OCI-LY7 (cell line): ENCODE data around the gene ENTPD1. TPM values are rescaled to one million over a fixed set of nuclear protein-coding genes. Genes with fewer than 3 reads are reported as not detected.

Source experiments
- BruUV-seq: library from RNA; stranded (reverse); fragments of 400-500 nt; replicated peaks from 2 replicates; lab custom pipeline; 2021; lab: Mats Ljungman, UMichigan
- CTCF ChIA-PET: fragments of 300-600 bp; sonication (Branson Sonifier 250); formaldehyde crosslinking; loops from one replicate; lab custom pipeline; 2022; ENCODE audit warnings: antibody characterized with exemption; ENCODE audit not compliant: unreplicated experiment; lab: Charles Lee
- POLR2A ChIA-PET: fragments of 300-600 bp; sonication (Branson Sonifier 250); formaldehyde crosslinking; loops from one replicate; lab custom pipeline; 2022; ENCODE audit warnings: antibody characterized with exemption; lab: Charles Lee
- DNase-seq: peaks from one replicate; pipeline ENCODE4 v3.0.0-alpha.2; 2015; ENCODE audit warnings: low spot score
- H2AFZ ChIP-seq: fragments of 200-600 bp; sonication (generic), shearing (Covaris generic); 2 replicates; pipeline ENCODE4 v1.6.1; 2014; ENCODE audit warnings: mild to moderate bottlenecking, antibody characterized with exemption, low read length, moderate library complexity
- H3K27ac ChIP-seq: fragments of 200-600 bp; sonication (generic); 2 replicates; pipeline ENCODE4 v1.5.1; 2014; ENCODE audit warnings: mixed run types, low read depth, mild to moderate bottlenecking, moderate library complexity, low read length, inconsistent platforms; ENCODE audit not compliant: poor library complexity, severe bottlenecking
- H3K36me3 ChIP-seq: fragments of 200-600 bp; sonication (generic); 2 replicates; pipeline ENCODE4 v1.6.1; 2014; ENCODE audit warnings: mild to moderate bottlenecking, antibody characterized with exemption, low read length, moderate library complexity, mixed read lengths; ENCODE audit not compliant: insufficient read depth
- H3K4me1 ChIP-seq: fragments of 200-600 bp; sonication (generic); 2 replicates; pipeline ENCODE4 v1.5.1; 2014; ENCODE audit warnings: mild to moderate bottlenecking, low read length; ENCODE audit not compliant: insufficient read depth, poor library complexity, severe bottlenecking
- H3K4me2 ChIP-seq: fragments of 200-600 bp; sonication (generic); 2 replicates; pipeline ENCODE4 v1.6.1; 2014; ENCODE audit warnings: mild to moderate bottlenecking, low read length
- H3K4me3 ChIP-seq: fragments of 200-600 bp; sonication (generic); 2 replicates; pipeline ENCODE4 v1.5.1; 2014; ENCODE audit warnings: mild to moderate bottlenecking, low read depth, low read length; ENCODE audit not compliant: poor library complexity, severe bottlenecking
- H3K79me2 ChIP-seq: fragments of 200-600 bp; sonication (generic); 2 replicates; pipeline ENCODE4 v1.6.1; 2016; ENCODE audit warnings: low read depth, mild to moderate bottlenecking, low read length, moderate library complexity, mixed read lengths; ENCODE audit not compliant: insufficient read depth
- H3K9me2 ChIP-seq: fragments of 200-600 bp; sonication (generic); 2 replicates; pipeline ENCODE4 v1.6.1; 2016; ENCODE audit warnings: mild to moderate bottlenecking, low read length, mixed read lengths; ENCODE audit not compliant: insufficient read depth
- H3K9me3 ChIP-seq: fragments of 200-600 bp; sonication (generic); 2 replicates; pipeline ENCODE4 v1.6.1; 2014; ENCODE audit warnings: mild to moderate bottlenecking, mixed run types, low read length, mixed read lengths
- H4K20me1 ChIP-seq: fragments of 200-600 bp; sonication (generic); 2 replicates; pipeline ENCODE4 v1.6.1; 2014; ENCODE audit warnings: mild to moderate bottlenecking, antibody characterized with exemption, low read length, moderate library complexity, mixed read lengths; ENCODE audit not compliant: insufficient read depth
- CTCF ChIP-seq: fragments of 200-600 bp; sonication (generic); conservative IDR thresholded peaks from 2 replicates; pipeline ENCODE4 v1.5.1; 2014; ENCODE audit warnings: mild to moderate bottlenecking, antibody characterized with exemption, low read length, moderate library complexity, mixed read lengths
- EZH2phosphoT487 ChIP-seq: fragments of 200-600 bp; sonication (generic); IDR thresholded peaks from 2 replicates; pipeline ENCODE4 v1.6.1; 2018; ENCODE audit warnings: low read depth, borderline replicate concordance, mild to moderate bottlenecking, mixed run types, antibody characterized with exemption, low read length, moderate library complexity, mixed read lengths
- intact Hi-C: fragments of 100-400 bp; cut with micrococcal nuclease; formaldehyde crosslinking; loops from one replicate; pipeline ENCODE4 v1.10.0; 2022; ENCODE audit not compliant: unreplicated experiment
- total RNA-seq, 2 experiments: library from RNA; depleted of rRNA in 1 of 2; stranded (reverse); fragments of >200 nt in 1 of 2; shearing (Covaris generic) in 1 of 2; gene quantifications; 2 replicates each; pipeline ENCODE4 v1.2.3, GENCODE V29; 2014 to 2022

The ENTPD1 gene
- total RNA-seq, 2 experiments from 2014 or later: 5.1 to 6.7 TPM

GRCh38 chr10:95841661-95842498 is 85.9 kb downstream of the ENTPD1 start:
- no peaks in the 10 kb centered on the region for H3K79me2 ChIP-seq
- ChIA-PET POLR2A (interaction anchor here (1.3 to 3.5 kb wide), 5 partner anchors 23 to 148 kb away, joined by 3 to 33 read pairs (median 6); partner anchors contain the start of gene TCTN3), CTCF (interaction anchor here (1.1 to 7.2 kb wide), 4 partner anchors 23 to 148 kb away, joined by 3 to 88 read pairs (median 8); partner anchors contain the start of genes ENTPD1 and TCTN3)
- H3K9me3 ChIP-seq: no peaks in the 10 kb centered on the region
- peak overlapping the region; percentile 13 for H3K27ac ChIP-seq
- TF ChIP-seq EZH2phosphoT487 (no peak), CTCF (peak; percentile 100)
- no TSS peak for BruUV-seq
- intact Hi-C loops: loop anchor here (1.0 to 2.0 kb wide), 2 partner anchors 147 to 148 kb away; no protein-coding TSS in a partner anchor
- no peaks in the 10 kb centered on the region for H3K36me3 ChIP-seq
- no peaks in the 10 kb centered on the region for H4K20me1 ChIP-seq
- peak; percentile 83 for DNase-seq
- peaks cover 45% of the 10 kb centered on the region for H3K4me1 ChIP-seq
- no peaks in the 10 kb centered on the region for H3K9me2 ChIP-seq
- peak overlapping the region; percentile 63 for H3K4me2 ChIP-seq
- peak overlapping the region; percentile 13 for H3K4me3 ChIP-seq
- peak overlapping the region; percentile 57 for H2AFZ ChIP-seq

- intact Hi-C loops: no loop called here
- Histone ChIP-seq H3K4me2 (no peak overlapping the region), H3K9me3 (no peaks in the 10 kb centered on the region), H3K4me3 (no peak overlapping the region), H3K27ac (no peak overlapping the region), H3K4me1 (peaks cover 19% of the 10 kb centered on the region), H3K36me3 (no peaks in the 10 kb centered on the region), H4K20me1 (no peaks in the 10 kb centered on the region), H2AFZ (no peak overlapping the region), H3K9me2 (no peaks in the 10 kb centered on the region), H3K79me2 (no peaks in the 10 kb centered on the region)
- no peak for DNase-seq
- ChIA-PET POLR2A (interaction anchor here (0.6 to 1.6 kb wide), 8 partner anchors 9 to 1577 kb away, joined by 3 to 8 read pairs (median 3); no protein-coding TSS in a partner anchor), CTCF (interaction anchor here (0.6 to 7.2 kb wide), 2 partner anchors 63 to 152 kb away, joined by 3 to 88 read pairs; partner anchors contain the start of genes CC2D2B and TCTN3)
- no TSS peak for BruUV-seq
- TF ChIP-seq CTCF (no peak), EZH2phosphoT487 (no peak)
Measured at GRCh38 chr10:95845411-95845810, 89.4 kb downstream of the ENTPD1 start.
